Thyroid gland (tissue), 4 donors: Measurements from ENCODE around the gene GRM4. TPM values are rescaled to one million over a fixed set of nuclear protein-coding genes. Genes with fewer than 3 reads are reported as not detected.

ENCODE experiments used
- DNase-seq, 2 donors: peaks; one replicate each; pipeline ENCODE4 v3.0.0-alpha.2; 2019
- H3K27ac ChIP-seq, 3 donors: fragments of 200-600 bp; sonication (generic); 1 replicate in 2 of 3; 2 replicates in 1 of 3; pipeline ENCODE4 v1.5.1; 2016 to 2019; ENCODE audit warnings: mild to moderate bottlenecking in 1 of 3, moderate library complexity in 1 of 3
- H3K27me3 ChIP-seq: fragments of 200-600 bp; sonication (generic); one replicate; pipeline ENCODE4 v1.5.1; 2019
- H3K36me3 ChIP-seq, 2 donors: fragments of 200-600 bp; sonication (generic); one replicate each; pipeline ENCODE4 v1.5.1; 2016 to 2019
- H3K4me1 ChIP-seq, 2 donors: fragments of 200-600 bp; sonication (generic); one replicate each; pipeline ENCODE4 v1.5.1; 2017 to 2019
- H3K4me3 ChIP-seq, 3 donors: fragments of 200-600 bp; sonication (generic); replicated peaks in 1 of 3; 1 replicate in 2 of 3; 2 replicates in 1 of 3; pipeline ENCODE4 v1.5.1; 2016; ENCODE audit warnings: mild to moderate bottlenecking in 1 of 3
- H3K9me3 ChIP-seq: fragments of 200-600 bp; sonication (generic); one replicate; pipeline ENCODE4 v1.5.1; 2017
- CTCF ChIP-seq, 6 experiments: fragments of 200-600 bp in 3 of 6; fragments of 450-650 bp in 3 of 6; sonication (generic) in 3 of 6; IDR thresholded peaks; one replicate each; pipeline ENCODE4 v1.5.1; 2016 to 2019; ENCODE audit warnings: antibody characterized with exemption in 6 of 6, mild to moderate bottlenecking in 2 of 6, inconsistent platforms in 1 of 6, moderate library complexity in 1 of 6
- POLR2A ChIP-seq, 2 donors: fragments of 450-650 bp; IDR thresholded peaks; one replicate each; pipeline ENCODE4 v1.6.1; 2017; ENCODE audit warnings: antibody characterized with exemption in 2 of 2, mild to moderate bottlenecking in 2 of 2, moderate library complexity in 1 of 2
- WGBS, 2 donors: methylation state at CpG; one replicate each; pipeline ENCODE4 v1.1.5; 2017; 5-methylcytosine and 5-hydroxymethylcytosine counted together
- intact Hi-C: fragments of 100-400 bp; cut with DNase I; formaldehyde crosslinking; loops from one replicate; pipeline ENCODE4 v1.15.1; 2023
- total RNA-seq, 4 donors: library from RNA; depleted of rRNA; stranded (reverse); fragments of >200 nt; gene quantifications; one replicate each; pipeline ENCODE4 v1.2.3, GENCODE V29; 2016

The GRM4 gene
- total RNA-seq, 4 donors from 2014 or later, result under 0.01 TPM; not detected in 3

- whole genome bisulfite sequencing, 2 donors, result 68 to 73% methylated on average over 17 to 22 of the region's 22 CpGs
- Histone ChIP-seq H3K4me3 (no peak overlapping the region), H3K36me3 (no peaks in the 10 kb centered on the region), H3K9me3 (no peaks in the 10 kb centered on the region), H3K27me3 (no peaks in the 10 kb centered on the region), H3K27ac (no peak overlapping the region), H3K4me1 (no peaks in the 10 kb centered on the region)
- intact Hi-C loops, result no loop called here
- TF ChIP-seq POLR2A (IDR thresholded peaks at IDR 0.05) (no peak), CTCF (IDR thresholded peaks at IDR 0.05) (no peak)
- DNase-seq, result no peak
Observed at GRCh38 chr6:34074064-34074742, 71.7 kb downstream of the GRM4 start.

GRCh38 chr6:34073540-34073939 is 72.3 kb downstream of the GRM4 start:
- Histone ChIP-seq H3K4me3 (no peak overlapping the region), H3K36me3 (no peaks in the 10 kb centered on the region), H3K27ac (no peak overlapping the region), H3K9me3 (no peaks in the 10 kb centered on the region), H3K4me1 (no peaks in the 10 kb centered on the region), H3K27me3 (no peaks in the 10 kb centered on the region)
- 44 to 63% methylated on average over 7 of the region's 7 CpGs for WGBS, 2 donors
- no peak for DNase-seq
- intact Hi-C loops, result no loop called here
- TF ChIP-seq POLR2A (IDR thresholded peaks at IDR 0.05), result no peak
- TF ChIP-seq CTCF (IDR thresholded peaks at IDR 0.05), result no peak

- no peak for DNase-seq
- no peaks in the 10 kb centered on the region for H3K4me1 ChIP-seq
- no peaks in the 10 kb centered on the region for H3K36me3 ChIP-seq
- no peaks in the 10 kb centered on the region for H3K9me3 ChIP-seq
- H3K27me3 ChIP-seq, result no peaks in the 10 kb centered on the region
- TF ChIP-seq POLR2A (IDR thresholded peaks at IDR 0.05) (no peak), CTCF (IDR thresholded peaks at IDR 0.05) (no peak)
- intact Hi-C loops, result no loop called here
- no peak overlapping the region for H3K4me3 ChIP-seq
- H3K27ac ChIP-seq, result no peak overlapping the region
Observed at GRCh38 chr6:34072727-34073126, 73.2 kb downstream of the GRM4 start.

- Histone ChIP-seq H3K27me3 (no peaks in the 10 kb centered on the region), H3K4me1 (no peaks in the 10 kb centered on the region), H3K4me3 (no peak overlapping the region), H3K36me3 (no peaks in the 10 kb centered on the region), H3K9me3 (no peaks in the 10 kb centered on the region), H3K27ac (no peak overlapping the region)
- 94% methylated on average over 1 of the region's 1 CpG for WGBS, 2 donors
- TF ChIP-seq CTCF (IDR thresholded peaks at IDR 0.05), result no peak
- TF ChIP-seq POLR2A (IDR thresholded peaks at IDR 0.05), result no peak
- no peak for DNase-seq
- intact Hi-C loops, result no loop called here
Observed at GRCh38 chr6:34071884-34072379, 74.0 kb downstream of the GRM4 start.

- WGBS, 2 donors, result 87 to 91% methylated on average over 2 to 3 of the region's 3 CpGs
- TF ChIP-seq POLR2A (IDR thresholded peaks at IDR 0.05), result no peak
- TF ChIP-seq CTCF (IDR thresholded peaks at IDR 0.05), result no peak
- Histone ChIP-seq H3K4me1 (no peaks in the 10 kb centered on the region), H3K4me3 (no peak overlapping the region), H3K27ac (no peak overlapping the region), H3K9me3 (no peaks in the 10 kb centered on the region), H3K27me3 (no peaks in the 10 kb centered on the region), H3K36me3 (no peaks in the 10 kb centered on the region)
- DNase-seq, result no peak
- intact Hi-C loops, result no loop called here
Observed at GRCh38 chr6:34071136-34071883, 74.6 kb downstream of the GRM4 start.
